Measurements from ENCODE around the gene SPSB3. TPM values are rescaled to one million over a fixed set of nuclear protein-coding genes. Genes with fewer than 3 reads are reported as not detected.

SPSB3 gene
- total and polyA plus RNA-seq, 2 experiments from 2014 or later: 27.1 to 34.7 TPM

DNA sequence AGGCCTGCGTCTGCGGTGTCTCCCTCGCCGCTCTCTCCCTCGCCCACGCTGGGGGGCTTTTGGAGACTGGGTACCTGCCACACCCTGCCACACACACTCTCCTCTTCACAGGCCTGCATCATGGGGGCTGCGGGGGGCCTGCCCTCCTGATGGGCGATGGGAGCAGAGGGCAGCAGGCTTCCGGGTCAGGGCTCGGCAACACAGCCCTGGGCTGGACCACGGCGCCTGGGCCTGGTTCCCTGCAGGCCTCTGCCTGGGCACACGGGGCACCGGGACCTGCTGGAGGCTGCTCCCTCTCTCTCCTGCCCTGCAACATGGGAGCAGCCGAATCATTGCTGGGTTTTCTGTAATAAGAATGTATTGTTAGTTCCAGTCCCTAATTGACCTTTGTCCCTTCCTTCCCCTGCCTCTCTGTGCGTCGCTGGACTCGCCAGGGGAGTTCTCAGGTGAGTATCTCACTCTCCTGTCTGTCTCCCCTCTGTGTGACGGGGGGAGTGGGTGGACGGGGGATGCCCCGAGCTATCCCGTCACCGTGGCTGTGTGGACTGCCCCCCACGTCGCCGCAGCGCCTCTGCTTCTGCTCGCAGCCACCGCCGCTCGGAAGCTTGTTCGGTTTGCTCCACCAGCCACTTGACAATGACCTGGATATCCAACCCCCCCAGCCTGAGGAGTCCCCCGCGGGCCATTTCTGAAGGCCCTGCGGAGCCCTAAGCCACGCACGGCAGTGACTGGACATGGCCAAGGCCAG is 24.5 kb downstream of the SPSB3 start (continued):
- TF ChIP-seq, protein P1, sequence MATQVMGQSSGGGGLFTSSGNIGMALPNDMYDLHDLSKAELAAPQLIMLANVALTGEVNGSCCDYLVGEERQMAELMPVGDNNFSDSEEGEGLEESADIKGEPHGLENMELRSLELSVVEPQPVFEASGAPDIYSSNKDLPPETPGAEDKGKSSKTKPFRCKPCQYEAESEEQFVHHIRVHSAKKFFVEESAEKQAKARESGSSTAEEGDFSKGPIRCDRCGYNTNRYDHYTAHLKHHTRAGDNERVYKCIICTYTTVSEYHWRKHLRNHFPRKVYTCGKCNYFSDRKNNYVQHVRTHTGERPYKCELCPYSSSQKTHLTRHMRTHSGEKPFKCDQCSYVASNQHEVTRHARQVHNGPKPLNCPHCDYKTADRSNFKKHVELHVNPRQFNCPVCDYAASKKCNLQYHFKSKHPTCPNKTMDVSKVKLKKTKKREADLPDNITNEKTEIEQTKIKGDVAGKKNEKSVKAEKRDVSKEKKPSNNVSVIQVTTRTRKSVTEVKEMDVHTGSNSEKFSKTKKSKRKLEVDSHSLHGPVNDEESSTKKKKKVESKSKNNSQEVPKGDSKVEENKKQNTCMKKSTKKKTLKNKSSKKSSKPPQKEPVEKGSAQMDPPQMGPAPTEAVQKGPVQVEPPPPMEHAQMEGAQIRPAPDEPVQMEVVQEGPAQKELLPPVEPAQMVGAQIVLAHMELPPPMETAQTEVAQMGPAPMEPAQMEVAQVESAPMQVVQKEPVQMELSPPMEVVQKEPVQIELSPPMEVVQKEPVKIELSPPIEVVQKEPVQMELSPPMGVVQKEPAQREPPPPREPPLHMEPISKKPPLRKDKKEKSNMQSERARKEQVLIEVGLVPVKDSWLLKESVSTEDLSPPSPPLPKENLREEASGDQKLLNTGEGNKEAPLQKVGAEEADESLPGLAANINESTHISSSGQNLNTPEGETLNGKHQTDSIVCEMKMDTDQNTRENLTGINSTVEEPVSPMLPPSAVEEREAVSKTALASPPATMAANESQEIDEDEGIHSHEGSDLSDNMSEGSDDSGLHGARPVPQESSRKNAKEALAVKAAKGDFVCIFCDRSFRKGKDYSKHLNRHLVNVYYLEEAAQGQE (IDR thresholded peaks at IDR 0.05; ENCODE audit: unreplicated experiment): no peak
- TF ChIP-seq, protein P2, sequence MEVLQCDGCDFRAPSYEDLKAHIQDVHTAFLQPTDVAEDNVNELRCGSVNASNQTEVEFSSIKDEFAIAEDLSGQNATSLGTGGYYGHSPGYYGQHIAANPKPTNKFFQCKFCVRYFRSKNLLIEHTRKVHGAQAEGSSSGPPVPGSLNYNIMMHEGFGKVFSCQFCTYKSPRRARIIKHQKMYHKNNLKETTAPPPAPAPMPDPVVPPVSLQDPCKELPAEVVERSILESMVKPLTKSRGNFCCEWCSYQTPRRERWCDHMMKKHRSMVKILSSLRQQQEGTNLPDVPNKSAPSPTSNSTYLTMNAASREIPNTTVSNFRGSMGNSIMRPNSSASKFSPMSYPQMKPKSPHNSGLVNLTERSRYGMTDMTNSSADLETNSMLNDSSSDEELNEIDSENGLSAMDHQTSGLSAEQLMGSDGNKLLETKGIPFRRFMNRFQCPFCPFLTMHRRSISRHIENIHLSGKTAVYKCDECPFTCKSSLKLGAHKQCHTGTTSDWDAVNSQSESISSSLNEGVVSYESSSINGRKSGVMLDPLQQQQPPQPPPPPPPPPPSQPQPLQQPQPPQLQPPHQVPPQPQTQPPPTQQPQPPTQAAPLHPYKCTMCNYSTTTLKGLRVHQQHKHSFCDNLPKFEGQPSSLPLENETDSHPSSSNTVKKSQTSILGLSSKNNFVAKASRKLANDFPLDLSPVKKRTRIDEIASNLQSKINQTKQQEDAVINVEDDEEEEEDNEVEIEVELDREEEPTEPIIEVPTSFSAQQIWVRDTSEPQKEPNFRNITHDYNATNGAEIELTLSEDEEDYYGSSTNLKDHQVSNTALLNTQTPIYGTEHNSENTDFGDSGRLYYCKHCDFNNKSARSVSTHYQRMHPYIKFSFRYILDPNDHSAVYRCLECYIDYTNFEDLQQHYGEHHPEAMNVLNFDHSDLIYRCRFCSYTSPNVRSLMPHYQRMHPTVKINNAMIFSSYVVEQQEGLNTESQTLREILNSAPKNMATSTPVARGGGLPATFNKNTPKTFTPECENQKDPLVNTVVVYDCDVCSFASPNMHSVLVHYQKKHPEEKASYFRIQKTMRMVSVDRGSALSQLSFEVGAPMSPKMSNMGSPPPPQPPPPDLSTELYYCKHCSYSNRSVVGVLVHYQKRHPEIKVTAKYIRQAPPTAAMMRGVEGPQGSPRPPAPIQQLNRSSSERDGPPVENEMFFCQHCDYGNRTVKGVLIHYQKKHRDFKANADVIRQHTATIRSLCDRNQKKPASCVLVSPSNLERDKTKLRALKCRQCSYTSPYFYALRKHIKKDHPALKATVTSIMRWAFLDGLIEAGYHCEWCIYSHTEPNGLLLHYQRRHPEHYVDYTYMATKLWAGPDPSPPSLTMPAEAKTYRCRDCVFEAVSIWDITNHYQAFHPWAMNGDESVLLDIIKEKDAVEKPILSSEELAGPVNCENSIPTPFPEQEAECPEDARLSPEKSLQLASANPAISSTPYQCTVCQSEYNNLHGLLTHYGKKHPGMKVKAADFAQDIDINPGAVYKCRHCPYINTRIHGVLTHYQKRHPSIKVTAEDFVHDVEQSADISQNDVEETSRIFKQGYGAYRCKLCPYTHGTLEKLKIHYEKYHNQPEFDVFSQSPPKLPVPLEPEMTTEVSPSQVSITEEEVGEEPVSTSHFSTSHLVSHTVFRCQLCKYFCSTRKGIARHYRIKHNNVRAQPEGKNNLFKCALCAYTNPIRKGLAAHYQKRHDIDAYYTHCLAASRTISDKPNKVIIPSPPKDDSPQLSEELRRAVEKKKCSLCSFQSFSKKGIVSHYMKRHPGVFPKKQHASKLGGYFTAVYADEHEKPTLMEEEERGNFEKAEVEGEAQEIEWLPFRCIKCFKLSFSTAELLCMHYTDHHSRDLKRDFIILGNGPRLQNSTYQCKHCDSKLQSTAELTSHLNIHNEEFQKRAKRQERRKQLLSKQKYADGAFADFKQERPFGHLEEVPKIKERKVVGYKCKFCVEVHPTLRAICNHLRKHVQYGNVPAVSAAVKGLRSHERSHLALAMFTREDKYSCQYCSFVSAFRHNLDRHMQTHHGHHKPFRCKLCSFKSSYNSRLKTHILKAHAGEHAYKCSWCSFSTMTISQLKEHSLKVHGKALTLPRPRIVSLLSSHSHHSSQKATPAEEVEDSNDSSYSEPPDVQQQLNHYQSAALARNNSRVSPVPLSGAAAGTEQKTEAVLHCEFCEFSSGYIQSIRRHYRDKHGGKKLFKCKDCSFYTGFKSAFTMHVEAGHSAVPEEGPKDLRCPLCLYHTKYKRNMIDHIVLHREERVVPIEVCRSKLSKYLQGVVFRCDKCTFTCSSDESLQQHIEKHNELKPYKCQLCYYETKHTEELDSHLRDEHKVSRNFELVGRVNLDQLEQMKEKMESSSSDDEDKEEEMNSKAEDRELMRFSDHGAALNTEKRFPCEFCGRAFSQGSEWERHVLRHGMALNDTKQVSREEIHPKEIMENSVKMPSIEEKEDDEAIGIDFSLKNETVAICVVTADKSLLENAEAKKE (CRISPR knock-in tag; IDR thresholded peaks at IDR 0.05): no peak
- TF ChIP-seq POLR2AphosphoS5 (IDR thresholded peaks at IDR 0.05; ENCODE audit: low read depth) (no peak), JUNB (IDR thresholded peaks at IDR 0.05; ENCODE audit: unreplicated experiment) (no peak)
- TF ChIP-seq, protein P3, sequence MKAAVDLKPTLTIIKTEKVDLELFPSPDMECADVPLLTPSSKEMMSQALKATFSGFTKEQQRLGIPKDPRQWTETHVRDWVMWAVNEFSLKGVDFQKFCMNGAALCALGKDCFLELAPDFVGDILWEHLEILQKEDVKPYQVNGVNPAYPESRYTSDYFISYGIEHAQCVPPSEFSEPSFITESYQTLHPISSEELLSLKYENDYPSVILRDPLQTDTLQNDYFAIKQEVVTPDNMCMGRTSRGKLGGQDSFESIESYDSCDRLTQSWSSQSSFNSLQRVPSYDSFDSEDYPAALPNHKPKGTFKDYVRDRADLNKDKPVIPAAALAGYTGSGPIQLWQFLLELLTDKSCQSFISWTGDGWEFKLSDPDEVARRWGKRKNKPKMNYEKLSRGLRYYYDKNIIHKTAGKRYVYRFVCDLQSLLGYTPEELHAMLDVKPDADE (IDR thresholded peaks at IDR 0.05): no peak

All from GM23338 (cell line).